Adrenal gland (tissue), 12 donors: ENCODE measurements around the gene LARGE1. TPM values are rescaled to one million over a fixed set of nuclear protein-coding genes. Genes with fewer than 3 reads are reported as not detected.

ENCODE experiments used
- DNase-seq, 7 donors: peaks; one replicate each; pipeline ENCODE4 v3.0.0-alpha.2; 2019 to 2020
- H3K27ac ChIP-seq, 5 donors: fragments of 200-600 bp; sonication (generic) in 4 of 5; 1 replicate in 3 of 5; 2 replicates in 2 of 5; pipeline versions ENCODE4 v1.5.1 to v1.8.0; 2016 to 2020; ENCODE audit warnings: mild to moderate bottlenecking in 1 of 5
- H3K27me3 ChIP-seq: fragments of 200-600 bp; 2 replicates; pipeline ENCODE4 v1.8.0; 2021
- H3K36me3 ChIP-seq, 2 donors: fragments of 200-600 bp; replicated peaks in 1 of 2; 1 replicate in 1 of 2; 2 replicates in 1 of 2; pipeline versions ENCODE4 v1.5.1 to v1.8.0; 2018 to 2022
- H3K4me1 ChIP-seq, 2 donors: fragments of 200-600 bp; replicated peaks in 1 of 2; 1 replicate in 1 of 2; 2 replicates in 1 of 2; pipeline versions ENCODE4 v1.5.1 to v1.8.0; 2018 to 2021
- H3K4me3 ChIP-seq, 4 donors: fragments of 200-600 bp; sonication (generic) in 3 of 4; one replicate each; pipeline ENCODE4 v1.5.1; 2016 to 2018
- H3K9me3 ChIP-seq, 3 donors: fragments of 200-600 bp; sonication (generic) in 1 of 3; replicated peaks in 1 of 3; 1 replicate in 2 of 3; 2 replicates in 1 of 3; pipeline versions ENCODE4 v1.5.1 to v1.8.0; 2016 to 2021
- POLR2A ChIP-seq, 2 donors: fragments of 450-650 bp; IDR thresholded peaks; one replicate each; pipeline ENCODE4 v1.6.1; 2017; ENCODE audit warnings: antibody characterized with exemption in 2 of 2, mild to moderate bottlenecking in 2 of 2, moderate library complexity in 1 of 2
- WGBS, 4 donors: extraction: QIAGEN DNeasy Blood & Tissue Kit in 2 of 4; methylation state at CpG; one replicate each; pipeline versions ENCODE4 v1.1.5 to v1.1.7; 2013 to 2017; 5-methylcytosine and 5-hydroxymethylcytosine counted together
- intact Hi-C, 2 donors: fragments of 100-400 bp; cut with DNase I; formaldehyde crosslinking; loops; one replicate each; pipeline versions ENCODE4 v1.14.1 to v1.15.0; 2022 to 2023
- polyA plus RNA-seq, 3 donors: library from polyadenylated mRNA; stranded (reverse); fragments of 200-250 nt in 2 of 3; fragments of 350-450 nt in 1 of 3; fragmentation: Illumina TruSeq in 1 of 3; extraction: RNeasy Lipid Tissue Mini Kit (QIAGEN cat#74804) in 1 of 3; gene quantifications; one replicate each; pipeline ENCODE4 v1.2.3, GENCODE V29; 2013 to 2014
- total RNA-seq, 9 donors: library from RNA; depleted of rRNA in 4 of 9; stranded (reverse); fragments of >200 nt in 4 of 9; fragments of 120-200 nt in 1 of 9; fragmentation: NEBNext Ultra II Directional in 1 of 9; extraction: Animal tissue kit (Norgen Biotek cat#: 25700) in 1 of 9; gene quantifications; one replicate each; pipeline versions ENCODE4 v1.1.0 to v1.2.4, GENCODE V29; 2013 to 2023
- TF ChIP-seq, protein P1 (sequence below), 6 experiments: fragments of 450-650 bp in 4 of 6; fragments of 200-600 bp in 2 of 6; sonication (generic) in 1 of 6; IDR thresholded peaks; 1 replicate in 5 of 6; 2 replicates in 1 of 6; pipeline versions ENCODE4 v1.5.1 to v1.8.0; 2016 to 2021; ENCODE audit warnings: antibody characterized with exemption in 6 of 6, mild to moderate bottlenecking in 2 of 6, moderate library complexity in 1 of 6
- donor health status: healthy with polysubstance abuse.
- donor health status: Bipolar disorder and iron deficiency.
- donor health status: DM: yes; HTN: yes; CAD: no.
- donor health status: DM: no; HTN: no; CAD: no.
- donor health status: DM: no; HTN: no; CAD: no.
- donor health status: DM: yes; HTN: yes; CAD: no.

LARGE1 gene
- total and polyA plus RNA-seq, 12 donors = 3.4 to 67.6 (median 30.6) TPM

DNA sequence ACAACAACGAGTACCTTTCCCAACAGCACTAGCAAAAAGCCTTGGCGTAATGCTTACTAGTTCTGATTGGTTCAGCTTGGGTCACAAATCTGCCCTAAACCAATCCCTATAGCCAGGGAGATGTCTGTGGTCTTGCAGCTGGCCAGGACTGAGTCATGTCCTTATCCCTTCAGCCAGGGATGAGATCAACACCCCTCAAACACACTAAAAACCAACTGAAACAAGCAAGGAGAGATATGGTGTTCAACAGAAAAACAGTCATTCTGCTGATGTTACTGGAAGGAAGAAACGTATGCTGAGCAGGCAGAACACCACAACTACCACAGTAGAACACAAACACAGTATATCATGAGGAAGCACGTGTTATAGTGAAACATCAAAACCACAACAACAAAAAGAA is 375.6 kb downstream of the LARGE1 start:
- Histone ChIP-seq H3K4me3 (no peak overlapping the region), H3K9me3 (no peaks in the 10 kb centered on the region), H3K4me1 (peaks cover 10 to 17% of the 10 kb centered on the region in 2 donors), H3K27ac (no peak overlapping the region), H3K36me3 (no peaks in the 10 kb centered on the region), H3K27me3 (no peaks in the 10 kb centered on the region)
- TF ChIP-seq POLR2A (IDR thresholded peaks at IDR 0.05) = no peak
- TF ChIP-seq, protein P1, sequence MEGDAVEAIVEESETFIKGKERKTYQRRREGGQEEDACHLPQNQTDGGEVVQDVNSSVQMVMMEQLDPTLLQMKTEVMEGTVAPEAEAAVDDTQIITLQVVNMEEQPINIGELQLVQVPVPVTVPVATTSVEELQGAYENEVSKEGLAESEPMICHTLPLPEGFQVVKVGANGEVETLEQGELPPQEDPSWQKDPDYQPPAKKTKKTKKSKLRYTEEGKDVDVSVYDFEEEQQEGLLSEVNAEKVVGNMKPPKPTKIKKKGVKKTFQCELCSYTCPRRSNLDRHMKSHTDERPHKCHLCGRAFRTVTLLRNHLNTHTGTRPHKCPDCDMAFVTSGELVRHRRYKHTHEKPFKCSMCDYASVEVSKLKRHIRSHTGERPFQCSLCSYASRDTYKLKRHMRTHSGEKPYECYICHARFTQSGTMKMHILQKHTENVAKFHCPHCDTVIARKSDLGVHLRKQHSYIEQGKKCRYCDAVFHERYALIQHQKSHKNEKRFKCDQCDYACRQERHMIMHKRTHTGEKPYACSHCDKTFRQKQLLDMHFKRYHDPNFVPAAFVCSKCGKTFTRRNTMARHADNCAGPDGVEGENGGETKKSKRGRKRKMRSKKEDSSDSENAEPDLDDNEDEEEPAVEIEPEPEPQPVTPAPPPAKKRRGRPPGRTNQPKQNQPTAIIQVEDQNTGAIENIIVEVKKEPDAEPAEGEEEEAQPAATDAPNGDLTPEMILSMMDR (IDR thresholded peaks at IDR 0.05) = no peak
- intact Hi-C loops = no loop called here
- DNase-seq = peak in 1 of 7 donors; percentile 25
- WGBS, 4 donors = 71 to 86% (median 76%) methylated on average over 4 of the region's 4 CpGs

GRCh38 chr22:33542722-33543121 is 377.6 kb downstream of the LARGE1 start:
- Histone ChIP-seq H3K9me3 (no peaks in the 10 kb centered on the region), H3K4me1 (peaks cover 11 to 30% of the 10 kb centered on the region in 2 donors), H3K27me3 (no peaks in the 10 kb centered on the region), H3K4me3 (no peak overlapping the region), H3K27ac (no peak overlapping the region), H3K36me3 (no peaks in the 10 kb centered on the region)
- no peak for DNase-seq
- WGBS, 4 donors = 91 to 94% (median 92%) methylated on average over 4 of the region's 4 CpGs
- intact Hi-C loops = no loop called here
- TF ChIP-seq, protein P1 (IDR thresholded peaks at IDR 0.05) = no peak
- no peak for TF ChIP-seq POLR2A (IDR thresholded peaks at IDR 0.05)

DNA sequence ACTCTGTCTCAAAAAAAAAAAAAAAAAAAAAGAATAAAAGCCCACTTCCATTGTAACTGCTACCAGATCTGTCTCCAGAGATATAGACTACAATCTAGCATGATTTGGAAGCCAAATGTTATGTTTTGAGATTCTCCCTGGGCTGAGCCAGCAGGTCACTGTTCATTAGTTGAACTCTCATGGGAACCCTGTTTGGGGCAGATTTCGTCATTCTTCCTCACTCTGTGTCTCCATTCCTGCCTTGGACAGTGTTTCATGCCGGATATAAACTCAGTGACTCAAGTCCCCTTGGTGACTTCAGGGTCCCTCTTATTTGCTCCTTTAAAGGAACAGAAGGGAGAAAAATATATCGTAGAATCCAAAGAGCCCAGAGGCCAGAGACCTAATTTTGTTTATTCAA is 378.1 kb downstream of the LARGE1 start:
- Histone ChIP-seq H3K9me3 (no peaks in the 10 kb centered on the region), H3K4me3 (no peak overlapping the region), H3K27me3 (no peaks in the 10 kb centered on the region), H3K4me1 (peaks cover 11 to 30% of the 10 kb centered on the region in 2 donors), H3K36me3 (no peaks in the 10 kb centered on the region), H3K27ac (no peak overlapping the region)
- intact Hi-C loops = no loop called here
- TF ChIP-seq POLR2A (IDR thresholded peaks at IDR 0.05) = no peak
- TF ChIP-seq, protein P1 (IDR thresholded peaks at IDR 0.05) = no peak
- 52 to 63% (median 56%) methylated on average over 3 of the region's 3 CpGs for WGBS, 4 donors
- peak in 5 of 7 donors; percentile 40 to 64 (median 53) for DNase-seq

DNA sequence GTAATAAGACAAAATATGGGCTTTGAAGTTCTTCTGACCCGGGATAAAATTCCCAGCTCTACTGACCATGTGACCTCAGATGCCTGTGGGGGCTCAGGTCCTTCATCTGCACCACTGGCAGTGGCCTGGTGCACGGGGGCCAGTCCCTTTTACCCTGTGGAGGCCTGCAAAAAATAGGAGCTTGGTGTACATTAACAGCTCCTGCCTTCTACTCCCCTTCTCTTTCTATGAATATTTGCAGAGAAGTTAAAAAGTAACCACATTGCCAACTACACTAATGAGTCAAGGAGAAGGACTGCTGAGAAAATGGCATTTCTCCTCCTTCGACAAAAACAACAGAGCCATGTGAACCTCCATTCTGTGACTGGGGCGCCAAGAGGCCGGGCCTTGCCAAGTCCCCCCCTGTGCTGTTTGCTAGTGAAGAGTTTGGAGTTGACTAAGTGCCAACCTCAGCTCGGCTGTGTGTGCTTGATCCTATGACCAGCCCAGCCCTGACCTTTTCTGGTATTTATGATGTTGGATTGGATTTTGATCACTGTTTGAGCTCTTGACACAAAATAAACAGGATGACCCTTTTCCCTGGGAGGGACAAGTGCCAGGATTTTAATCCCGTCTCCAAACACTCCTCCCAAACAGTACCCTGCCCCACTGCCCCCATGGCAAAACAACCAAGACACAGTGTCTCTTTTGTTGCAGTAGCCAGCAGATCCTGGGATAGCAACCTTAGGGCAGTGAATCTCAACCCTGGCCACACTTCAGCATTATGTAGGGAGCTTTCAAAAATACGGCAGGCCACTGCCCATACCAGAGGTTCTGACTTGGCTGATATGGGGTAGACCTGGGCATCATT is 380.1 kb downstream of the LARGE1 start:
- Histone ChIP-seq H3K27me3 (no peaks in the 10 kb centered on the region), H3K27ac (peak overlapping the region; percentile 14 to 89 (median 38)), H3K9me3 (no peaks in the 10 kb centered on the region), H3K36me3 (no peaks in the 10 kb centered on the region), H3K4me1 (peaks cover 11 to 44% of the 10 kb centered on the region in 2 donors), H3K4me3 (no peak overlapping the region)
- DNase-seq = peak; percentile 37 to 88 (median 80)
- no peak for TF ChIP-seq POLR2A (IDR thresholded peaks at IDR 0.05)
- TF ChIP-seq, protein P1 (IDR thresholded peaks at IDR 0.05) = no peak
- intact Hi-C loops = no loop called here
- WGBS, 4 donors = 20 to 28% (median 23%) methylated on average over 8 of the region's 8 CpGs
